GM18909 (cell line): ENCODE data around the gene NPY1R.

ENCODE experiments used
- ATAC-seq: cut with Tn5 transposase; IDR thresholded peaks from one replicate; pipeline ENCODE4 v1.9.1; 2021; ENCODE audit warnings: mild to moderate bottlenecking; ENCODE audit not compliant: unreplicated experiment, poor library complexity

The NPY1R gene

DNA sequence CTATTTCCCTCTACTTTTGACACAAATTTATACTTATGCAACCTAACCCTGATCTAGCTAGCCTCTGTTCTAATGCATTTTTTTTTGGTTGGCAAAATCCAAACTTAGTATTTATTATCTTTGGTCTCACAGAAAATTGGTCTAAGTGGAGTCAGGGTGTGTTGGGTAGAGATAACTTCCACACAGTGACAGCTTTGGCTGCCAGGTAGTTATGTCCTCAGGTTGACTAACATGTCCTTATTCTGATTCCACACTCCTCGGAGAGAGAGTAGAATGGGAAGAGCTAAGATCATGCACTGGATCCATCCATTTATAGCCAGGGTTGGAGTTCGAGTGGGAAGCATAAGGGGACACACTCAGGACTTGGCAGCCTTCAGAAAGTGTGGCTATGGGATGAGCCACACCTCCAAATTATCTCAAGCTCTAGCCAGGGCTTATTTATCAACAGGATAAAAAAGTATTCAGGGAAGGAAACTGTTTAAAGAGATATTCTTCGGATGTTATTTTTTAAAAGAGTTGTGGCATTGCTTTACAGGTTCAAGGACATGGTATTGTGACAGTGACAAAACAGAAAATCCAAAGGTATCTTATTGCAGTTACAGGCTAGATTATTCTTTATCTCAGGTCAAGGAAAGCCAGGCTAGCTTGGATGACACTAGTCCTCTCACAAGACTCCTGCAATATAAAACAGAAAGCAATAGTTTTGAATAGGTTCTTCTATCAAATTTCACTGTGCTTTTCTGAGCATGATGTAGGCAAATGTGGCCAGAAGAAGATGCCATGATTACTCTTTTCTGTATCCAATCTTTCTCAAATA lies 51.5 kb downstream of the NPY1R start:
- no peak for ATAC-seq

DNA sequence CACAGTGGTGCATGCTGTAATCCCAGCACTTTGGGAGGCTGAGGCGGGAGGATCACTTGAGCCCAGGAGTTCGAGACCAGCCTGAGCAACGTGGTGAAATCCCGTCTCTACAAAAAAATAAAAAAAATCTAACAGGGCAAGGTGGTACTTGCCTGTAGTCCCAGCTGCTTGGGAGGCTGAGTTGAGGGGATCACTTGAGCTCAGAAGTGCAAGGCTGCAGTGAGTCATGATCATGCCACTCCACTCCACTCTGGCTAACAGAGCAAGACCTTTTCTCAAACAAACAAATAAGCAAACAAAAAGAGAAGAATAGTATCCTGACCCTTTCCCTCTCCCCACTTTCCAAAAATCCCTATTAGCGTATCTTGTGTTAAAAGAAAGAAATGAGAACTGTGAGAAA lies 52.7 kb downstream of the NPY1R start:
- ATAC-seq: no peak

DNA sequence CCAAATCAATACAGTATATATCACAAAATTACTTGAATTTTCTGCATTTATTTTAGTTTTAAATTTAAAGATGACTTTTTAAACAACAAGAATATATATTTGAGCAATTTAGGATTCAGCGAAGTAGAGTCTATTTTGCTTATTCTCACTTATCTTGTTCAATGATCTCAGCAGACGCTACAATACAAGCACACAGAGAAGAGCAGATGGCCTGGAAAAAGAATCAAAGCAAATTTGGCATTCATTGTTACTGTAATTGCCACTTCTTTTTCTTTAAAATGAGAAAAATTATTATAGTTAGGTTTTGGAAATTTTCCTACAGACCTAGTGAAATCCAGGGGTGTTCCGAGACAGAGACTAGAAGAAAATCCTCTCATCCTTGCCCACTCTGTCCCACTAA lies 57.5 kb downstream of the NPY1R start:
- no peak for ATAC-seq
